B cell (primary cell): ENCODE results near the gene GPC5. TPM values are rescaled to one million over a fixed set of nuclear protein-coding genes. Genes with fewer than 3 reads are reported as not detected.

Experiments used
- ATAC-seq: fragments of 200-7000 bp; cut with Tn5 transposase; one replicate; pipeline ENCODE4 v1.10.0; 2021; ENCODE audit warnings: low read depth, mild to moderate bottlenecking, moderate number of reproducible peaks, moderate library complexity
- CTCF ChIA-PET: fragments of 350-600 bp; sonication (Branson Sonifier 250); formaldehyde crosslinking; loops from one replicate; lab custom pipeline; 2021; ENCODE audit warnings: antibody characterized with exemption, inconsistent platforms; lab: Charles Lee
- POLR2A ChIA-PET: fragments of 350-600 bp; sonication (Branson Sonifier 250); formaldehyde crosslinking; loops from one replicate; lab custom pipeline; 2021; ENCODE audit warnings: antibody characterized with exemption; lab: Charles Lee
- DNase-seq: peaks from one replicate; pipeline ENCODE4 v3.0.0; 2013
- H2AFZ ChIP-seq: 2 replicates; pipeline ENCODE4 v1.6.1; 2012; ENCODE audit warnings: mild to moderate bottlenecking, low read depth, low read length; ENCODE audit not compliant: insufficient read depth, poor library complexity, severe bottlenecking
- H3K27ac ChIP-seq, 2 donors: 1 replicate in 1 of 2; 2 replicates in 1 of 2; pipeline ENCODE4 v1.5.1; 2012 to 2013; ENCODE audit warnings: low read length in 2 of 2, mild to moderate bottlenecking in 2 of 2, moderate library complexity in 1 of 2
- H3K27me3 ChIP-seq, 4 experiments: fragments of 200-600 bp in 1 of 4; sonication (generic) in 1 of 4; replicated peaks in 1 of 4; 1 replicate in 2 of 4; 2 replicates in 2 of 4; pipeline versions ENCODE4 v1.6.1 to v1.7.0; 2013 to 2016; ENCODE audit warnings: low read length in 3 of 4, mild to moderate bottlenecking in 2 of 4, mixed read lengths in 1 of 4, moderate library complexity in 1 of 4; ENCODE audit not compliant: insufficient read depth in 4 of 4, control insufficient read depth in 3 of 4; ENCODE audit errors: control extremely low read depth in 1 of 4
- H3K36me3 ChIP-seq, 2 experiments: replicated peaks in 1 of 2; 1 replicate in 1 of 2; 2 replicates in 1 of 2; pipeline versions ENCODE4 v1.6.1 to v1.7.1; 2013; ENCODE audit warnings: low read length in 1 of 2; ENCODE audit not compliant: insufficient read depth in 2 of 2, control insufficient read depth in 1 of 2; ENCODE audit errors: control extremely low read depth in 1 of 2, extremely low read depth in 1 of 2
- H3K4me1 ChIP-seq, 2 donors: fragments of 200-600 bp in 1 of 2; sonication (generic) in 1 of 2; 1 replicate in 1 of 2; 2 replicates in 1 of 2; pipeline versions ENCODE4 v1.5.1 to v1.6.1; 2013 to 2017; ENCODE audit warnings: low read length in 2 of 2; ENCODE audit not compliant: control insufficient read depth in 2 of 2, insufficient read depth in 2 of 2
- H3K4me2 ChIP-seq: replicated peaks from 2 replicates; pipeline ENCODE3; 2012; ENCODE audit warnings: mild to moderate bottlenecking, low read depth, low read length; ENCODE audit not compliant: poor library complexity, severe bottlenecking
- H3K4me3 ChIP-seq, 5 experiments: fragments of 200-600 bp in 1 of 5; sonication (generic) in 1 of 5; 1 replicate in 3 of 5; 2 replicates in 2 of 5; pipeline versions ENCODE4 v1.5.1 to v1.7.0; 2011 to 2016; ENCODE audit warnings: low read length in 4 of 5, mild to moderate bottlenecking in 4 of 5, low read depth in 2 of 5, control low read depth in 1 of 5, moderate library complexity in 1 of 5; ENCODE audit not compliant: insufficient read depth in 1 of 5; ENCODE audit errors: control extremely low read depth in 1 of 5, extremely low read depth in 1 of 5
- H3K79me2 ChIP-seq: fragments of 200-600 bp; sonication (generic); one replicate; pipeline ENCODE4 v1.6.0; 2016; ENCODE audit warnings: low read length; ENCODE audit not compliant: control insufficient read depth, insufficient read depth
- H3K9ac ChIP-seq: fragments of 200-600 bp; sonication (generic); 2 replicates; pipeline ENCODE4 v1.6.1; 2017; ENCODE audit warnings: mild to moderate bottlenecking, low read length, moderate library complexity
- H3K9me3 ChIP-seq, 3 donors: one replicate each; pipeline versions ENCODE4 v1.6.1 to v1.7.1; 2013; ENCODE audit warnings: low read length in 2 of 3; ENCODE audit not compliant: control insufficient read depth in 2 of 3, insufficient read depth in 1 of 3; ENCODE audit errors: control extremely low read depth in 1 of 3
- H4K20me1 ChIP-seq: 2 replicates; pipeline ENCODE4 v1.6.0; 2012; ENCODE audit warnings: mild to moderate bottlenecking, low read length; ENCODE audit not compliant: insufficient read depth, control insufficient read depth, poor library complexity, severe bottlenecking
- H3K27ac Mint-ChIP-seq: one replicate; pipeline ENCODE4 v1.8.0; 2021; ENCODE audit warnings: mixed read lengths
- H3K27me3 Mint-ChIP-seq: one replicate; pipeline ENCODE4 v1.8.0; 2021; ENCODE audit warnings: mixed read lengths
- H3K4me1 Mint-ChIP-seq: one replicate; pipeline ENCODE4 v1.8.0; 2021; ENCODE audit warnings: mixed read lengths
- H3K4me3 Mint-ChIP-seq: one replicate; pipeline ENCODE4 v1.8.0; 2021; ENCODE audit warnings: mixed read lengths
- H3K9me3 Mint-ChIP-seq: one replicate; pipeline ENCODE4 v1.8.0; 2022; ENCODE audit warnings: mixed read lengths; ENCODE audit not compliant: insufficient read depth
- CTCF ChIP-seq: fragments of 200-600 bp; IDR thresholded peaks from one replicate; pipeline ENCODE4 v1.8.0; 2022; ENCODE audit warnings: antibody characterized with exemption, mild to moderate bottlenecking
- EZH2 ChIP-seq: IDR thresholded peaks from 2 replicates; pipeline ENCODE4 v1.6.1; 2012; ENCODE audit warnings: borderline replicate concordance, low read depth, mild to moderate bottlenecking, moderate library complexity, low read length; ENCODE audit not compliant: insufficient read depth, poor library complexity, severe bottlenecking
- WGBS: methylation state at CpG from one replicate; pipeline ENCODE4 v1.1.5; 2013; ENCODE audit warnings: missing lambda C conversion rate; ENCODE audit not compliant: insufficient coverage; 5-methylcytosine and 5-hydroxymethylcytosine counted together
- intact Hi-C: fragments of 100-400 bp; cut with micrococcal nuclease; formaldehyde crosslinking; loops from one replicate; pipeline ENCODE4 v1.10.0; 2022
- polyA plus RNA-seq: library from polyadenylated mRNA; depleted of rRNA; stranded (reverse); fragments of >200 nt; gene quantifications from 2 replicates; pipeline ENCODE4 v1.2.3, GENCODE V29; 2012
- total RNA-seq, 2 donors: library from RNA; stranded (reverse); fragments of 120-200 nt in 1 of 2; gene quantifications; 1 replicate in 1 of 2; 2 replicates in 1 of 2; pipeline versions ENCODE4 v1.2.3 to v1.2.4, GENCODE V29; 2013 to 2022

GPC5 gene
- total and polyA plus RNA-seq, 2 donors (not counting 1 experiment from before 2014, with no cell fraction given), result 0.15 to 0.30 TPM

GRCh38 chr13:91361755-91362271 lies 36.6 kb upstream of the GPC5 start:
- DNase-seq, result no peak
- no CpG with 5 or more reads among the region's 1 CpG for WGBS
- intact Hi-C loops, result no loop called here
- ChIA-PET CTCF (no interaction called here), POLR2A (no interaction called here)
- no peaks in the 10 kb centered on the region for H4K20me1 ChIP-seq
- H3K27me3 ChIP-seq, result no peaks in the 10 kb centered on the region
- no peak for ATAC-seq
- Mint-ChIP-seq H3K9me3 (no peaks in the 10 kb centered on the region), H3K27ac (no peak overlapping the region), H3K27me3 (no peaks in the 10 kb centered on the region), H3K4me1 (peaks cover 10% of the 10 kb centered on the region), H3K4me3 (no peak overlapping the region)
- H3K79me2 ChIP-seq, result no peaks in the 10 kb centered on the region
- no peak overlapping the region for H3K9ac ChIP-seq
- peaks cover 0 to 3% of the 10 kb centered on the region in 2 experiments for H3K36me3 ChIP-seq
- TF ChIP-seq CTCF (no peak), EZH2 (no peak)
- H3K9me3 ChIP-seq, result no peaks in the 10 kb centered on the region
- H2AFZ ChIP-seq, result no peak overlapping the region
- H3K4me1 ChIP-seq, result no peaks in the 10 kb centered on the region
- H3K4me3 ChIP-seq, result no peak overlapping the region
- no peak overlapping the region for H3K27ac ChIP-seq
- H3K4me2 ChIP-seq, result no peak overlapping the region

- no peaks in the 10 kb centered on the region for H3K36me3 ChIP-seq
- H3K9ac ChIP-seq, result no peak overlapping the region
- H3K79me2 ChIP-seq, result no peaks in the 10 kb centered on the region
- no peak overlapping the region for H3K27ac ChIP-seq
- intact Hi-C loops, result no loop called here
- H3K4me3 ChIP-seq, result no peak overlapping the region
- H3K4me2 ChIP-seq, result no peak overlapping the region
- DNase-seq, result no peak
- H3K4me1 ChIP-seq, result no peaks in the 10 kb centered on the region
- H3K4me3 Mint-ChIP-seq, result no peak overlapping the region
- TF ChIP-seq EZH2 (no peak), CTCF (no peak)
- H3K4me1 Mint-ChIP-seq, result peaks cover 7% of the 10 kb centered on the region
- no peak overlapping the region for H3K27ac Mint-ChIP-seq
- H2AFZ ChIP-seq, result no peak overlapping the region
- WGBS, result no CpG with 5 or more reads among the region's 1 CpG
- H3K9me3 Mint-ChIP-seq, result no peaks in the 10 kb centered on the region
- CTCF ChIA-PET, result no interaction called here
- H3K27me3 Mint-ChIP-seq, result no peaks in the 10 kb centered on the region
- H3K27me3 ChIP-seq, result no peaks in the 10 kb centered on the region
- no peak for ATAC-seq
- no peaks in the 10 kb centered on the region for H4K20me1 ChIP-seq
- H3K9me3 ChIP-seq, result no peaks in the 10 kb centered on the region
- POLR2A ChIA-PET, result no interaction called here
Observed at GRCh38 chr13:91362908-91363307, 35.5 kb upstream of the GPC5 start.
